Measurements from ENCODE around the gene KCNIP2. TPM values are rescaled to one million over a fixed set of nuclear protein-coding genes. Genes with fewer than 3 reads are reported as not detected.

The KCNIP2 gene
- total RNA-seq, 1 donor from 2014 or later = 7.7 TPM

DNA sequence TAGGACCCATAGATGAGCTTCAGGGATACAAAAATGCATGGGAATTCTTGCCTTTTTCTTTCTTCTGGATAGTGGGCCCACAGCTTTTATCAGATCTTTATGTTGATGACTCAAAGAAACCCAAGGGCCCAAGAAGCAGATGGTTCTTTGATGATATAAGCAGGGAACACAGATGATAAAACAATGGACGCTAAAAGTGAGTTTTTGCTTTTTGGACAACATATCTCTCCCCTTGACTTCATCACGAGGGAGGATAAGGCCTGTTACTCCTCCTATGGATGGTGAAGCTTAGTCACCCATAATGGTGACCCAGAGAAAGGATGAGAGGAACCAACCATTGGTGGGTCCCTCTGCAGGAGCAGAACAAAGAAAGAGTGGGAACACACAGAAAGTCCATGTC is 18.9 kb downstream of the KCNIP2 start:
- Mint-ChIP-seq H3K27me3 (ENCODE audit: unreplicated experiment) (peaks cover 19% of the 10 kb centered on the region), H3K9me3 (ENCODE audit: unreplicated experiment) (no peaks in the 10 kb centered on the region)

DNA sequence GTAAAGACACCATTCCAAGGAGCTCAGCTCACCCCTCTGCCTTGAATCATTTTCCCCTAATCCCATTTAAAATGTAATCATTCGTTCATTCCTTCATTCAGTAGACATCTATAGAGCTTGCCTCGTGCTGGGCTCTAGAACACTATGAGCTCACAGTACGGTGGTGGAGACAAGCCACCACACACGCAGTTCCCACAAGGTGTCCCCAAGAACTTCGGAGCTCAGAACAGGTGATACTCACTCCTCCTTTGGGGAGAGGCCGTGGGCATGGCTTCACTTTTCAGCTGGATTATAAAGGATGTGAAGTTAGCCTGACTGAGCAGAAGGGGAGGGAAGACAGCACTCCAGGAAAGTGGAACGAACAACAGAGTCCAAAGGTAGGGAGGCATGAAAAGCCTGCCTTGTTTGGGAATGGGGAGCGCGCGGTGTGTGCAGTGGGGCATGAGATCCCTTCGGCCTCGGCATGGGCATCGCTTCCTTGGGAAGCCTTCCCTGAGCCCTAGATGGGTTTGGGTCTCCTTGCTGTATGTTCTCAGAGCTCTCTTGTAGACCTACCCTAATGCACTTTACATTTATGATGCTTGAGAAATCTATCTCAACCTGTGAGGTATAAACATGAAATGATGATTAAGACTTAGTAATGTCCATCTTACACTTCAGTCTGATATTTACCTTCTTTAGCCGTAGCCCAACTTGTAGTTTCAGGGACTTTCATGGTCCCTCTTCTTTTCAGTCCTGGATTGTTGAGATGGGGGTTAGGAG is 24.5 kb downstream of the KCNIP2 start:
- Mint-ChIP-seq H3K4me3 (ENCODE audit: unreplicated experiment) (peak overlapping the region; percentile 94), H3K27me3 (ENCODE audit: unreplicated experiment) (peaks cover 19% of the 10 kb centered on the region), H3K9me3 (ENCODE audit: unreplicated experiment) (no peaks in the 10 kb centered on the region), H3K4me1 (ENCODE audit: unreplicated experiment) (peaks cover 15% of the 10 kb centered on the region), H3K36me3 (ENCODE audit: low read depth, unreplicated experiment) (peaks cover 14% of the 10 kb centered on the region), H3K27ac (ENCODE audit: unreplicated experiment) (peak overlapping the region; percentile 99)
- no peak for DNase-seq (ENCODE audit: low spot score)
- TF ChIP-seq, protein P1, sequence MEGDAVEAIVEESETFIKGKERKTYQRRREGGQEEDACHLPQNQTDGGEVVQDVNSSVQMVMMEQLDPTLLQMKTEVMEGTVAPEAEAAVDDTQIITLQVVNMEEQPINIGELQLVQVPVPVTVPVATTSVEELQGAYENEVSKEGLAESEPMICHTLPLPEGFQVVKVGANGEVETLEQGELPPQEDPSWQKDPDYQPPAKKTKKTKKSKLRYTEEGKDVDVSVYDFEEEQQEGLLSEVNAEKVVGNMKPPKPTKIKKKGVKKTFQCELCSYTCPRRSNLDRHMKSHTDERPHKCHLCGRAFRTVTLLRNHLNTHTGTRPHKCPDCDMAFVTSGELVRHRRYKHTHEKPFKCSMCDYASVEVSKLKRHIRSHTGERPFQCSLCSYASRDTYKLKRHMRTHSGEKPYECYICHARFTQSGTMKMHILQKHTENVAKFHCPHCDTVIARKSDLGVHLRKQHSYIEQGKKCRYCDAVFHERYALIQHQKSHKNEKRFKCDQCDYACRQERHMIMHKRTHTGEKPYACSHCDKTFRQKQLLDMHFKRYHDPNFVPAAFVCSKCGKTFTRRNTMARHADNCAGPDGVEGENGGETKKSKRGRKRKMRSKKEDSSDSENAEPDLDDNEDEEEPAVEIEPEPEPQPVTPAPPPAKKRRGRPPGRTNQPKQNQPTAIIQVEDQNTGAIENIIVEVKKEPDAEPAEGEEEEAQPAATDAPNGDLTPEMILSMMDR (IDR thresholded peaks at IDR 0.05; ENCODE audit: unreplicated experiment) = no peak

More for the DNA sequence above, 18.9 kb downstream of the KCNIP2 start:
- TF ChIP-seq, protein P1 (IDR thresholded peaks at IDR 0.05; ENCODE audit: unreplicated experiment) = no peak
- DNase-seq (ENCODE audit: low spot score) = no peak
- Mint-ChIP-seq H3K36me3 (ENCODE audit: low read depth, unreplicated experiment) (peaks cover 27% of the 10 kb centered on the region), H3K27ac (ENCODE audit: unreplicated experiment) (no peak overlapping the region), H3K4me3 (ENCODE audit: unreplicated experiment) (no peak overlapping the region), H3K4me1 (ENCODE audit: unreplicated experiment) (peaks cover 8% of the 10 kb centered on the region)

- Mint-ChIP-seq H3K27me3 (ENCODE audit: unreplicated experiment) (peaks cover 19% of the 10 kb centered on the region), H3K27ac (ENCODE audit: unreplicated experiment) (peak within 1 kb of the TSS; percentile 99), H3K4me3 (ENCODE audit: unreplicated experiment) (peak within 1 kb of the TSS; percentile 94), H3K36me3 (ENCODE audit: low read depth, unreplicated experiment) (peaks cover 14% of the 10 kb centered on the region), H3K9me3 (ENCODE audit: unreplicated experiment) (no peaks in the 10 kb centered on the region), H3K4me1 (ENCODE audit: unreplicated experiment) (peaks cover 15% of the 10 kb centered on the region)
- peak; percentile 96 for DNase-seq (ENCODE audit: low spot score)
- TF ChIP-seq, protein P1 (IDR thresholded peaks at IDR 0.05; ENCODE audit: unreplicated experiment) = no peak
These were observed 25.3 kb downstream of the KCNIP2 start, which contains the start of gene OGA for GRCh38 chr10:101818119-101818871. Gene OGA, minus strand, starts transcription at chr10:101818444. Its CDS starts 422 bp downstream, at chr10:101818022.

DNA sequence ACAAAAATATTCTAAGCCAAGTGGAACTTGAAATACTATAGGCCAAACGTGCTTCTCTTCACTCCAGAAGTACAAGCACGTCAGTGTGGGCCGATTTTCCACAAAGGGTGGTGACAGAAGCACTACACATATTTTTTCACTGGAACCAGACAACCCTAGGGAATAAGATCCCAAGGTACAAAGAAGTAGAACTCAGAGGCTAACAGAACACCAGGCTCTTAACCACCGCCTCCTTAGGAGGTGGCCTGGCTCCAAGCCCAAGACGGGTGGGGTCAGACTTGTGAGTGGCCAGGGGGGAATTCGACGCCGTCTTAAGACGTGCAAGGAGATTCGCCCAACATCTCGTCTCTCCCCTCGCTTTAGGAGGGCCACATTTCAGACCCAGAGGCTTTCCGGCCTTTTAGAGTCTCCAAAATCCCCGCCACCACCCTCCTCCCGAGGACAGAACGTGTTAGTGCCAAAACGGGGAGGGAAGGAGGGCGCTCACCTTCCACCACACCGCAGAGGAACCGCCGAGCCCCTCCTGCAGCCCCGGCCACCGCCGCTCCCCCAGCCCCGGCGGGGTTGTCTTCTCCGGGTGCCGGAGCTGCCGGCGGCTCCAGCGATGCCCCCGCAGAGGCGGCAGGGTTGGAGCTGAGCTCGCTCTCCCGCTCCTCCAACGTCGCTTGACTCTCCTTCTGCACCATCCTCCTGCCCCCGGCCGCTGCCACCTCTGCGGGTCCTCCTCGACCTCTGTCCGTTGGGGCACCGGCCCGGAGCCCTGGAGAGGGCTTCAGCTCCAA is 26.1 kb downstream of the KCNIP2 start:
- peaks cover 15% of the 10 kb centered on the region for H3K4me1 Mint-ChIP-seq (ENCODE audit: unreplicated experiment)
- DNase-seq (ENCODE audit: low spot score) = no peak
- H3K27ac Mint-ChIP-seq (ENCODE audit: unreplicated experiment) = peak overlapping the region; percentile 99
- TF ChIP-seq, protein P1 (IDR thresholded peaks at IDR 0.05; ENCODE audit: unreplicated experiment) = no peak
- peak overlapping the region; percentile 94 for H3K4me3 Mint-ChIP-seq (ENCODE audit: unreplicated experiment)
- peaks cover 11% of the 10 kb centered on the region for H3K36me3 Mint-ChIP-seq (ENCODE audit: low read depth, unreplicated experiment)
- peaks cover 17% of the 10 kb centered on the region for H3K27me3 Mint-ChIP-seq (ENCODE audit: unreplicated experiment)
- H3K9me3 Mint-ChIP-seq (ENCODE audit: unreplicated experiment) = no peaks in the 10 kb centered on the region

All from endothelial cell (in vitro differentiated cells).